Peyer's patch (tissue), 4 donors: ENCODE data around the gene THEMIS2.

Source experiments
- CTCF ChIP-seq, 6 experiments: fragments of 450-650 bp in 4 of 6; fragments of 200-600 bp in 2 of 6; sonication (generic) in 1 of 6; IDR thresholded peaks; one replicate each; pipeline ENCODE4 v1.5.1; 2017 to 2019; ENCODE audit warnings: antibody characterized with exemption in 6 of 6, mild to moderate bottlenecking in 3 of 6, moderate library complexity in 1 of 6
- POLR2A ChIP-seq, 2 donors: fragments of 450-650 bp; IDR thresholded peaks; one replicate each; pipeline ENCODE4 v1.5.1; 2017; ENCODE audit warnings: antibody characterized with exemption in 2 of 2, mild to moderate bottlenecking in 2 of 2, moderate library complexity in 2 of 2

- TF ChIP-seq CTCF (IDR thresholded peaks at IDR 0.05) = no peak
- TF ChIP-seq POLR2A (IDR thresholded peaks at IDR 0.05) = no peak
Observed at GRCh38 chr1:27877115-27877416, 4.7 kb downstream of the THEMIS2 start.
